ENCODE data around the gene SLC9A2.

The SLC9A2 gene

DNA sequence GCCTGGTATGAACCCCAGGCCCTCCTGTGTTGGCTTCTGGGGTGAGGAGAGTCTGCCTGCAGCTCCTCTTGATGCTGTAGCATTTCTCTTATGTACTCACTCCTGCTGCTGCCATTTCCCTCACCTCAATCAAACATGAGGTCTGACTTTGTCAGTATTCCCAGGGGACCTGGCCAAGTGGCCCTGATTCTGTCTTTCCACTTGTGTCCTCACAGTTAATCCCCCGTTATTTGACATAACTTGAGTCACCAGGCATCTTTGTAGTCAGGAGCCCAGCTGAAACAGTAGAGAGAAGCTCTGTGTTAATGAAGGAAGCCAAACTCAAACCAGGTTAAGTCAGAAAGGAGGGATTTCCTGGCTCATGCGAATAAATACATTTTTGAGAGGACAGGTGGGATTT is 55.0 kb downstream of the SLC9A2 start:
- no peak for DNase-seq

DNA sequence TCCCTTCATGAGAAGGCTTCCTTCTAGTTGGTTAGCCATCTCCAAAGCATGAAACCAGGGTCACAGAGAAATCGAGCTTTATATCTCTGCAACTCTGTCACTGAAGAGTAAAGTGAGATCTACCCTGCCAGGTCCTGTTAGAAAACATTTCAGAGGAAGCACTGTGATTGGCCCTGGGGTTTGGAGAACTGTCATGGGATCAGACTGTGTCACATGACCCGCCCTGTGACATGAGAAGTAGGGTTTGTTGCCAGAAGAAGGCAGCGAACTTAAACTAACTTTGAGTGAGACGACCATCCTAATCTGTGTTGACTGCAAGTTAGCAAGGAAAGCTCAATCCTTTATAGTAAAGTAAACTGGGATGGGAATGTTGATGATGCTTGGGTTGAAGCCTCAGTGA is 55.5 kb downstream of the SLC9A2 start:
- no peak for DNase-seq

DNA sequence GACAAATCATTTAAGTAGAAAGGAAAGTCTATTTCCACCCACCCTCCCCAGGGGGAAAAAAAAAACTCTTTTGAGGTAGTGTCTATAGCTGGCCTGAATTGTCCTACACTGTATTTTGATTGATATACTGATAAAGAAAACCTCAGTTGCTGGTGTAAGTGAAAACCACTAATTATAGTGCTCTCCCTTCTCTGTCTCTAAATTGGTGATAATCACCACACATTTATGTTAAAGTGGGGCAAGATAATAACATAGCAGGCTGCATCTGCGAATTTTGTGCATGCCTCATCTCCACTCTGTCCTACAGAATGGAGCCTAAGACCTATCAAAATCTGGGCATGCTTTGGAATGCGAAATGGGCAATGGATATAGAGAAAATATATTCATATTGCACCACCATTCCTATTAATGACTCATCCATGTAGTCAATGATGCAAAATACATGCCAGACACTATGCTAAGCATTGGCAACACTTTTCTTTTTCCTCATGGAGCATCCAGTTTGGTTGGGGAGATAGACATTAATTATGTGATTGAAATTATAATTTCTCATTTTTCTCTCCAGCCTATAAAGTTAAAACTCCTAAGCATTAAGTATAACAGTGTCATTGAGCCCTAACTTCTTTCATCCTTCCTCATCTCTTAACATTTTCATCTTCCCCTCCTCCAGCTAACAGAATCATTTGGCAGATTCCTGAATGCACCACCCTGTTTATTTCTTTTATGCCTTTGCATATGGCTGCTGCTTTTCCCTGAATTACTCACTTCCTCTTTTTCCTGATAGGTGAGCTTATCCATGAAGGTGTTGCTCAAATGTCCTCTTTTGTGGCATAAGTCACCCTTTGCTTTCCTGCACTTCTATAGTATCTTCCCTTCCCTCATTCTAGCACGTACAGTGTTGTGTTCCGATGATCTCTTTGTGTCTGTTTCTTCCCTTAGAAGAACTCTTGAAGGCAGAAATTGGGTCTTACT is 58.2 kb downstream of the SLC9A2 start:
- no peak for DNase-seq

DNA sequence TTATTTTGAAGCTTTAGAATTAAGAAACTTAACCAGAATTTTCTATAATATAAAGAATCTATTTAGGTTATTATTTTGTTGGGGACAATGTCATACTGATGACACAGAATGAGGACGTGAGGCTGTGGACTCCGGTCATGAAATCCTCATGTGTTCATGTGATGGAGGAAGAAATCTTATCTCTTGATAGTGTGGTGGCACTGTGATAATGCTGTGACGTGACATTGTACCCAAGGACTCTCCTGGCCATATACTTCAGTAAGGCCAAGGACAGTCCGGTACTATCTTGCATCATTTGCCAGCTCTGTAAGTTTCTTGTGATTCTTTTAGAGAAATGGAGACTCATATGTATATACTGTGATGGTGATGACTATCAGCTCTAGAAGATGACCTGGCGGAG is 59.1 kb downstream of the SLC9A2 start:
- no peak for DNase-seq

DNA sequence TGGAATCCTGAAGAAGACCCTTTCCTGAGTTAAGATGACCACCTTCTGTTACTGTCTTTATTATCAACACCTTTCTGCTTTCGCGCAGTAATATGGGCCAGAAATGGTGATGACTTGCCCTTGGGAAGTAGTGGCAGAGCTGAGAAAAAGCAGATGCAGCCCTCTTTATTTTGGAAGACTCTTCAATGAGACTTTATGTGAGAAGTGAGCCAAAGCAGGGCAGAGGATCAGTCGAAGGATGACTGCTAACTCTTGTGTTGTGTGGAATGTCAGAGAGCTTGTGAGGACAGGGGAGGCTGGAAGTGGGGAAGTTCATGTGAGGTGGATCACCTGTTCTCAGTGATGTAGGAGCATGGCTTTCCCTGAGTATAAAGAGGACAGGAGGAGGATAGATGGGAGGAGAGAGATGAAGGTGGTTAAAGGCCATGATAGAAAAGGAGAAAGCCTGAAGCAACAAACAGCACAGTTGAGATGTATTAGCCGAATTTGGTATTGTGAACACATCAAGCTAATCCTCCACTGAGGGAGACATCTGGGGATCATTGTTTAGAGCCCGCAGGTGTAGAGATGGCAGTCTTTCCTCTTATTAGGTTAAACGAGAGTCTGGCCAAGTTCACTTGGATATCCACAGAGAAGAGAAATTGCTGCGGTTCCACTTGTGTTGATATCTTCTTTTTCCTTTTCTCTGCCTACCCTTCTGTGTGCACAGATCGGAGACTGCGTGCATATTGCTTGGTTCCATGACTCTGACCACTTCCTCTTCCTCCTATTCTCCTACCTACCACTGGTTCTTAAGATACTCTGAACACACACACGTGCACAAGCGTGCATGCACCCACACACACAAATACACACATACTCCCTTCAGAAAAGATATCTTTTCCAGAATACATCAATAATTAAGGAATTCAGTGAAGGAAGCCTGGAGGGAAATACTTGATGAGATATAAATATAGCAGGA is 67.4 kb downstream of the SLC9A2 start:
- no peak for DNase-seq

DNA sequence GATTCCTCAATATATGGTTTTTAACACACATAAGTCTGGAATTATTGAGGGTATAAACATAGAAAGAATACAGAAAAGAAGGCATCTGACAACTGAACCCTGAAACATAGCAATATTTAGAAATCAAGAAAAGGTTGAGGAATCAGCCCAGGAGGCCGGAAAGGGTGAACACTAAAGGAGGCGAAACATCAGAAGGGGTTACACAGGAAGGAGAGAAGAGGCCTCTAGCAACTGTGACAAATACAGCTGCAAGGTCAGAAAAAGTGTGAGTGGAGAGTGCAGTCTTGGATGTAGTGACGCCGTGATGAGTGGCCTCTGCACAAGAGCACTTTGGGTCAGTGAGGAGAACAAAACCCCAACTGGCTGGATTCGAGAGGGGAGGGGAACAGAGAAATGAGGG is 70.7 kb downstream of the SLC9A2 start:
- no peak for DNase-seq

DNA sequence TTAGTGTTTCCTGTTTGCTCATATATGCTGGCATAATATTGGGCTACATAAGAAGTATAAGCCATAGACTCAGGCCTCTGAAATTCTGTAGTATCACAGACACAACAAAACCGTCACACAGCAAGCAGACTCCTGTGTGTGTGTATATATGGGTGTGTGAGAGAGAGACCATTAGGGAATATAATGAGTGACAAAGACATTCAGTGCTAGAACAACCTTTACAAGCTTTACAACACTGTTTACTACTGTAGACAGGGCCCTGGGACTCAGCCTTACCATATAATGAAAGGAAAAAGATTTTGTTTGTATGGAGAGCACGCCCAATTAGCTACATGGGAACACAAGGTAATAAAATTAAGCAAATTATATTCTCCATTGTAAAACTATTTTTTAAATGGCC is 77.1 kb downstream of the SLC9A2 start:
- DNase-seq = no peak

DNA sequence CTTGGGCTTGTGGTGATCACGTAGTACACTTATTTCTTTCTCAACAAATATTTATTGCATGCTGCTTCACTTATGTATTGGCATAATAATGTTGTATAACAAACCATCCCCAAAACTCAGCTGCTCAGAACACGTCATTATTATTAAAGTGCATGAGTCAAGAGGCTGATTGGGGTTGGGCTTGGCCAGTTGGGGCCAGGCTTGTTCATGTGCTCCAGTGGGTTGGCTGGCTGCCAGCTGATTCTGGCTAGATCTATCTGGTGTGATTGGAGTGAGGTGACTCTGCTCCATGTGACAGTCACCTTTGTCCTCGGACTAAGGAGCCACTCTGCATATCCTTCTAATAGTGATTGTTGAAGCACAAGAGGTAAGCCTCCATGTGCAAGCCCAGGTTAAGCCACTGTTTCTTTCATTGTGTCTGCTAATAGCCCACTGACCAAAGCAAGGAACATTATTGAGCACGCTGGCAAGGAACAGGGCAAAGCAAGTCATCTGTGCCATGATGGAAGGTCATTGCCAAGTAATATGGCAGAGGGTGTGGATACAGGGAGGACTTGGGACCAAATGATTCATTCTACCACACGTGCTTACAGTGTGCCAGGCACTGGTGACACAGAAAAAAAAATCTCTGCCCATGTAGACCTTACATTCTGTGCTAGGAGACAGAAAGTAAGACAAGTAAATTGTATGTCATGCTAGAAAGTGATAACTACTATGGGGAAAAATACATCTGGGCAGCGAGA is 79.2 kb downstream of the SLC9A2 start:
- DNase-seq = no peak

DNA sequence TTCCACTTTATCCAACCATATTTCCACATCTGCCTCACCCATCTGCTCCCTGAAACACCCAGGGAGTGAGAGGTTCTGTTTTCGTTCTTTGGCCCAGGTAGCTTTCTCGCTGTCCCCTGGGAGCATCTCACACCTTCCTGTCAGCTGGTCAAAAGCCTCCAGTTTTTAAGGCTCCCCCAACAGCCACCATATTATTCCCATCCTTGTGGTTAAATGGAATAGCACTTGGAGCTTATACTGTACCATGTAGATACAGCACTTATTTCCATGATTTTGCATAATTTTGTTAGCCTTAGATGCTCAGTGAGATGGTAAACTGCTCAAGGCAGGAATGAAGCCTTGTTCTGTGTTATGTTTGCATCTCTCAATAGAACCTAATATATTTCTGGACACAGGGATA is 84.0 kb downstream of the SLC9A2 start:
- no peak for DNase-seq

DNA sequence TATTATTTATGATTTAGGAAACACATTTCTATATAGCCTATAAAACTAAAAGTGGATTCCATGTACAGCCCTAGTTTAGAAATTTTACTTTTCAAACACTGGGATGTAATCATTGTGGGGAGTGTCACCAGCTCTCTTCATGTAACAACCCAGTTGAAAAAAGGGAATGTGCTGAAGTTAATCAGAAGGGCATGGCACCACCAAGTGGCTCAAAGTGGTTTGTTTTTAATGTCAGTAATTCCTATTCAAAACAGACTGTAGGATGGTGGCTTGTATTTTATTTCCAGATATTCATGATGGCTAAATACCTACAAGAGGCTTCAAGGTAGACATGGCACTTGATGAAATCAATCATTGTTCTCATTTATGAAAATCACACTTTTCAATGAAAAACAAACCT is 84.4 kb downstream of the SLC9A2 start:
- DNase-seq = no peak

DNA sequence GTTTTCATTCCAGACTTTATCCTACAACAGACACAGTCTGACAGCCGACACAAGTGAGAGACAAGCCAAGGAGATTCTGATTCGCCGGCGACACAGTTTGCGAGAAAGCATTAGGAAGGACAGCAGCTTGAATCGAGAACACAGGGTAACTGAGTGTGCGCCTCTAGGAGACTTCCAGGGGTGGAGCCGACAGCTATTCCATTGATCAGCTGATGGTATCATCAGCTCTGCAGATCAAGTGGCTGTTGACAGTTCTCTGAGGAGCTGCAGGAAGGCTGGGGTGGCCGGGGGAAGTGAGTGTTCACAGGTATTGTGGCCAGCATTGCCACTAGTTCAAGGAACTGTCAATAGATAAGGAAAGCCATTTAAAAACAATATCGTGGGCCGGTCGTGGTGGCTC is 85.2 kb downstream of the SLC9A2 start:
- DNase-seq = no peak

DNA sequence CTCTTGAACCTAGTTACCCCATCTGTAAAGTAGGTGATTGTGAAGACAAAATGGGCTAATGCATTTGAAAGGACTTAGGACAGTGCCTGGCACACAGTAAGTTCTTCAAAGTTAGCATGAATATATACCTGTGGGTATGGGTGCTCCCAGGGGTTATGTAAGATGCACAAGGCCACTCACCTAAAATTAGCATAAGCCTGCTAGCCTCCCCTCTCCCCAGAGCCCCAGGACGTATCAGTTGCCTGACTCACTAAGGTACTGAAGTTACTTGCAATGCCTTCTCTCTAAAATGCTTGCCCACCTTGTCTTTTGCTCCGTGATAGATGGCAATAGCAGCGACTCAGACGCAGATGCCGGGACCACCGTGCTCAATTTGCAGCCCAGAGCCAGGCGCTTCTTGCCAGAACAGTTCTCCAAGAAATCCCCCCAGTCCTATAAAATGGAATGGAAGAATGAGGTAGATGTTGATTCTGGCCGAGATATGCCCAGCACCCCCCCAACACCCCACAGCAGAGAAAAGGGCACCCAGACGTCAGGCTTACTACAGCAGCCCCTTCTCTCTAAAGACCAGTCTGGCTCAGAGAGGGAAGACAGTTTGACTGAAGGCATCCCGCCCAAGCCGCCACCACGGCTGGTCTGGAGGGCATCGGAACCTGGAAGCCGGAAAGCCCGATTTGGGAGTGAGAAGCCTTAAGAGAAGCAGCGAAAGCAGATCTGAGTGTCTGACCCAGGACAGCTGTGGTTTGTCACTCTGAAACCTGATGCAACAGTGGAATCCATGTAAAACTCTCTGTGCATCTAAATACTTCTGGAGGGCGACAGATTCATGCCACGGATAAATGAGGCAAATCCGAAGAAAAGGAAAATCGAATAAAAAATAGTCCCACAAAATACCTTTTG is 88.7 kb downstream of the SLC9A2 start:
- no peak for DNase-seq

DNA sequence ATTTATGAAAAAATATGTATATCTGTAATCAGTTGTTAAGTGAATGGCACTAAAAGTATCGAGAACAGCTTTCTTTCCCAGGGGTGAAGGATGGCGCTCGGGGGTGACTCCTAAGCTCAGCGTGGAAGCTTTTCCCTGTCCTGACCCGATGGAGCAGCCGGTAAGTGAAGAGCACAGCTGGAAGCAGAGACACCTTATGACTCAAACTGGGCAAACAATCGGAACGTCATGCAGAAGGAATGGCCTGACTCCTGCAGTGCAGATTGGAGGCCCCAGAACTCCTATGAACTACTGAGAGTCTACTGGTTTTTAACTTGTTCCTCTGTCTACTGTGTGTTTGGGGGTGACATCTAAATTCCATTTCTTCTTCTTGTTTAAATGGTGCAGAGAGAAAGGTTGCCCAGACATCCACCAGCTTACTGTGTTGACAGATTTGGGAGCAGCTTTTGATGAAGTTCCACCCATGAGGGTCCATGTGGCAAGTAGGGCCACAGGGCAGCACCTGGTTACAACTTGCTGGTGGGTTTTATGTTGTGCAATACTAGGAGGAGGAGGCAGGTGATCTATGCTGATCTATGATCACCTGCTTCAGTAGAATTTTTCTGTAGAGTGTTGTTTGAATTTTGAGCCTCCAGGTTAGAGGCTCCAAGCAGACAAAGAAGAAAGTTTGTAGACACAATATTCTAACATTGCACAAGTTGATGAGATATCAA is 89.7 kb downstream of the SLC9A2 start:
- no peak for DNase-seq

DNA sequence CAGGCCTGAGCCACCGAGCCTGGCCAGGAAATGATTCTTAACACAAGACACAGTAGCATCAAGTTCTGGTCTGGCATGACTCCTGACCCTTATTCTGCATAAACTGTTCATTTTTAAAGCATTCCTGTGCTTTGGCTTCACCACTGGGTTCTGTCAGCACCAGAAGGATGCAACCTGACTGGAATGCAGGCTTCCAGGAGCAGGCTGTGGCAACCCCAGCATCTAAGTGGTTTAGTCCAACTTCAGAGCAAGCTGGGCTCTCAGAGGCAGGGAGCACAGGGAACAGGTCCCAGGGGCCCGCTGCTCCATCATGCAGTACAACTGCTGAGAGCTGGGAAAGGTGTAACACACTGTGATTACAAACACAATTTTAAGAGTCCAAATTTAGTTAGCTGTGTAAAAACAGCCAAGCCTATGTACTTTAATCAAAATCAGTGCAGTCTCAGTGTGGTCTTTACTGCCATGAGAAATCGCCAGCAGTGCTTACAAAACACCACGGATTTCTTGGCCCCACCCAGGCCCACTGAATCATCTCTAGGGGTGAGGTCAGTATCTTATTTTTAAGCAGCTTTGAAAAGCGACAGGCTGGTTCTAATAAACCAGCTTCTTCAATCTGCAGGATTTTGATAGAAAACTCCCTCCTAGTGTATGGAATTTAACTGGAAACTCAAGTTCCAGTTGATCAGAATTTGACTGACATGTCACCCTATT is 98.1 kb downstream of the SLC9A2 start:
- DNase-seq = no peak

DNA sequence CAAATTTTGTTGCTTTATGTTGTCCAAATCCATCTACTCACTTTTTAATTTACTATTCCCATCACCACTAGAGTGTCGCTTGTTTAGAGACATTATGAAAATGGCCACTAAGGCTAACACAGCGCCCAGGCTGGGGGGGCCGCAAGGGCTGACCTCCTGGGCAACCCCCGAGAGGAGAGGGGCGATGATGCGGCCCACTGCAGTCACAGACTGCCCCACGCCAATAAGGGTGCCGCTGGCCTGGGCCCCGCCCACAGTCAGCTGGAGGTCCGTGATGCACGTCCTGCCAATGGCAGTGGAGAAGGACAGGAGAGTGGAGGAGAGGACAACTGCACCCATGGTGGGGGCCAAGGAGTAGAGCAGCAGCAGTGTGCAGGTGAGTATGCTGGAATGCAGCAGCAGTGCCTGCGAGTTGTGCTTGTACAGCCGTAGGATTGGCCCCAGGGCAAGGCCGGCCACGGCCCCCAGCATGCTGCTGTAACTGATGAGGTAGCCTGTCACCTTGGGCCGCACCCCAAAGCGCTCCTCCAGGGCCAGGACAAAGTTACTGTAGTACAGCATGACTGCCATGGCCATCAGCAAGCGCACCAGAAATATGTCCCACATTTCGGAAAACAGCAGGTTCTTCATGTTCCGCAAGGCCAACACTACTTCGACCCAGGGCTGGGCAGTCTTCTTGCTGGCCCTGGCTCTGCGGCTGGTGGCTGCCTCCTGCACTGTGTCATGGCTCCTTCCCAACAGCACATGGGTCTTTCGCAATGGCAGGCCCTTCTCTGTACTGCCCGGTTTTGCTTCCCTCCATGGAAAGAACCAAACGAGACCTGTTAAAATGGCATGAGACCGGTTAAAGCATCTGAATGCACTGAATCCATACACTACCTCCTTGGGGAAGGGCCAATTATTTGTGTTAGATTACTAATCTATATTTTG is 99.3 kb downstream of the SLC9A2 start:
- no peak for DNase-seq

DNA sequence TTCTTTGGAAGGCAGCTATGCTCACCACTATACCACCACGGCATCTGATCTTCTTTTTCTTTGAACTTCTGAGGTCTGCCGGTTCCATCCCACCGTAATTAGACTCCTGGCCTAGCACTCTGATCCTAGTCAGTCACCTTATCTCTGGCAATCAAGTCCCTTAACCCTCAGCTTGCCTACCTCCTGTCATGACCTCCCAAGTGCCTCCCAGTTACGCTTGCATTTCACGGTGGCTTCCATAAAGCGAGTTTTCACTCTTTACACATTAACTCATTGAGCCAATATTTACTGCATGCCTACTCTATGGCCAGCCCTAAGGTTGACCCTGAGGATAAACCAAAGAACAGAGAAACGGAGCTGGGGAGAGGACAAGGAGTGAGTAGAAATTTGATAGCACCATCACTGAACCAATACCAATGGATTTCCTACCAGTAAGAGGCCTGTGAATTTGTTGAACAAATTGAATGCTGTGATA is 104.7 kb downstream of the SLC9A2 start:
- no peak for DNase-seq

DNA sequence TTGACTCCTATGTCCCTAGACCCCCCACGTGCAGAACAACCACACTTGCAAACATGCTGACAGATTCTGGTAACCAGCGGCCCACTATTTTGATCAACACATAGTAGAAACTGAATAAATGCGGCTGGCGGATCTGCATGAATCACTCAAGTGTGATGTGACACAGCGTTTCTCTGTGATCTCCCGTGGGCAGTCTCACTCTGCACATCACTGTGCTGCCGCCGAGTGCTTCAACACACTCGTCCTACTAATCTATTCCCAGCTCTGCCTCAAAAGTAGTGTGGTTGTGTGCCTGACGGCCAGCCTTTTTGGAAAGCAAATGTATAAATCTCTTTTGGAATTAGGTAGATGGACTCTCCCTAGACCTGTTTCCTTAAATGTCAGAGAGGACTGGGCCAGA is 105.2 kb downstream of the SLC9A2 start:
- no peak for DNase-seq

DNA sequence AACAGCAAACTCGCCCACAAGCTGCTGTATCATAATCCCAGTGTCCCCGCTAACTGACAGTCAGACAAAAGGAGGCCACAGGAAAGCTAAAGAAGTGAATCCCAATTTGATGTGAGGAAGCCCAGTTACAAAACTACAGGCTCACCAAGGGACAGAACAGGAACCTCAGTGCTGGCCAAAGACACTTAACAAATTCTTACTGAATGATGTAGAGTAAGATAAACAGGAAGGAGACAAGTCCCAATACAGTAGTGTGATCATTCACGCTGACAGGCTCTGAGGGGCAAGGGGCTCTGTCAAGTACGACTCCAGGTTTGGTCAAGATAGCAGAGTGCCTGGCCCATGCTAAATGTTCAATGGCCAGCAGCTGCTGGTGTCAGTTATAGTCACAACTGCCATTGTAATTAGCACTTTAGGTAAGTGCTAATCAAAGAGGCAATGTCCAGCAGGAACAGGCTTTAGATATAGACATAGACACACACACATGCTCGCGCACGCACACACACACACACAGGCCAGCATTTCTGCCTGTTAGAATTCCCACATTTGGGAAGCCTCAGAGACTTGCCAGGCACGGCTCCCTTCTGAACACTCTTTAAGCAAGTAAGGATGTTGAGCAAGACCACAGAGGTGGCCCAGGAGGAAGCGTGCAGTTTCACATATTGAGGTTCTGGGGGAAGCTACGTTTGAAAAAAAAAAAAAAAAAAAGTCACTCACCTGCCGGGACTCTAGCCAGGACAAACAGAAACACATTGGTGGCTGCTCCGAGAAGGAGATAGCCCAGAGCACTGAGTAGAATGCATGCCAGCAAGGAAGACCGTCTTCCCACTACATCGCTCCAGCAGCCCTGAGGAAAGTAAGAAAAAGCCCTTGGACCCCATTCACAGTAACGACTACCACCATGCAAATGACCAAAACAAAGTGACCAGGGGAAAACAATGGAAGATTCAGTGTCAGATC is 107.1 kb downstream of the SLC9A2 start:
- DNase-seq = no peak
